DOHH2 (cell line): Measurements from ENCODE around the gene PIK3C2B.
A peak's percentile ranks its signal among the peaks of the same experiment; 100 is the strongest.

Experiments
- H3F3A ChIP-seq: fragments of 200-600 bp; sonication (generic), shearing (Covaris generic); 2 replicates; pipeline ENCODE4 v1.6.0; 2016; ENCODE audit warnings: antibody characterized with exemption, mild to moderate bottlenecking; ENCODE audit not compliant: control insufficient read depth, insufficient read depth
- H3K27ac ChIP-seq: fragments of 200-600 bp; sonication (generic); 2 replicates; pipeline ENCODE4 v1.5.1; 2014; ENCODE audit warnings: low read depth, mild to moderate bottlenecking, low read length, moderate library complexity
- H3K27me3 ChIP-seq: fragments of 200-600 bp; sonication (generic); 2 replicates; pipeline ENCODE4 v1.6.1; 2014; ENCODE audit warnings: mild to moderate bottlenecking, low read length, mixed read lengths; ENCODE audit not compliant: control insufficient read depth
- H3K36me3 ChIP-seq: fragments of 200-600 bp; sonication (generic); 2 replicates; pipeline ENCODE4 v1.6.1; 2014; ENCODE audit warnings: mild to moderate bottlenecking, low read length, moderate library complexity, mixed read lengths; ENCODE audit not compliant: control insufficient read depth
- H3K4me1 ChIP-seq: fragments of 200-600 bp; sonication (generic); 2 replicates; pipeline ENCODE4 v1.6.1; 2014; ENCODE audit warnings: mild to moderate bottlenecking, low read length, mixed read lengths; ENCODE audit not compliant: control insufficient read depth
- H3K4me2 ChIP-seq: fragments of 200-600 bp; sonication (generic); 2 replicates; pipeline ENCODE4 v1.6.0; 2014; ENCODE audit warnings: mild to moderate bottlenecking, low read length, moderate library complexity
- H3K4me3 ChIP-seq: fragments of 200-600 bp; sonication (generic); 2 replicates; pipeline ENCODE4 v1.5.1; 2014; ENCODE audit warnings: mild to moderate bottlenecking, low read length, mixed read lengths
- H3K79me2 ChIP-seq: fragments of 200-600 bp; sonication (generic); 2 replicates; pipeline ENCODE4 v1.6.1; 2014; ENCODE audit warnings: mild to moderate bottlenecking, low read length, mixed read lengths; ENCODE audit not compliant: control insufficient read depth
- H3K9me2 ChIP-seq: fragments of 200-600 bp; sonication (generic); replicated peaks from 2 replicates; pipeline ENCODE4 v1.6.1; 2014; ENCODE audit warnings: mild to moderate bottlenecking, low read length, mixed read lengths; ENCODE audit not compliant: control insufficient read depth
- H3K9me3 ChIP-seq: fragments of 200-600 bp; sonication (generic); 2 replicates; pipeline ENCODE4 v1.6.1; 2014; ENCODE audit warnings: antibody characterized with exemption, low read length, mixed read lengths; ENCODE audit not compliant: control insufficient read depth, insufficient read depth
- H4K20me1 ChIP-seq: fragments of 200-600 bp; sonication (generic); 2 replicates; pipeline ENCODE4 v1.6.0; 2014; ENCODE audit warnings: low read depth, mild to moderate bottlenecking, antibody characterized with exemption, low read length, moderate library complexity; ENCODE audit not compliant: control insufficient read depth, insufficient read depth
- EZH2phosphoT487 ChIP-seq: fragments of 200-600 bp; sonication (generic); IDR thresholded peaks from 2 replicates; pipeline ENCODE4 v1.6.1; 2017; ENCODE audit warnings: borderline replicate concordance, mild to moderate bottlenecking, antibody characterized with exemption, low read length, moderate library complexity, mixed read lengths
- TF ChIP-seq, protein P1 (sequence below): fragments of 200-600 bp; sonication (generic); IDR thresholded peaks from one replicate; pipeline ENCODE4 v1.5.1; 2014; ENCODE audit warnings: antibody characterized with exemption, mild to moderate bottlenecking, low read depth, low read length; ENCODE audit not compliant: poor library complexity, severe bottlenecking

PIK3C2B gene

DNA sequence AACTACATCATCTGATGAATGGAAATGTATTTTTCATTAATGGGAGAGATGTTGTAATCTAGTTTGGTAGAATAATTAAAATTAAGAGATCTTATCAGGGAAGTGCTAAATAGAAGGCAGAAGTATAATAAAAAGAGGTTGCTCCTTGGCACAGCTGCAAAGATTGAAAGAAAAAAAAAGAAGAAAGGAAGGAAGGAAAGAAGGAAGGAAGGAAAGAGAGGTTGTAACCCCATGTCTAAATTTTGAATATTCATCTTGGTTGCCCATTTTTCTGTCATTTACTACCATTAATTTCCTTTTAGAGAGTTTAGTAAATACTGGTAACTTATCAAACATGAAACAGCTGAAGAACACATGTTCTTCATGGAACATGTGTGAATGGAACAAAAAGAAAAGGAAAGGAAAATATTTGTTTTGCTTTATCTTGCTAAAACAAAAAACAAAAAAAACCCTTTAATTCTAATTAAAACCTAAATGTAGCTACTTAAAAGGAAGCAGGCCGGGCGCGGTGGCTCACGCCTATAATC, 11.1 kb upstream of the PIK3C2B start:
- H3K79me2 ChIP-seq: no peaks in the 10 kb centered on the region
- no peaks in the 10 kb centered on the region for H3K9me2 ChIP-seq
- peaks cover 58% of the 10 kb centered on the region for H3K4me1 ChIP-seq
- TF ChIP-seq, protein P1, sequence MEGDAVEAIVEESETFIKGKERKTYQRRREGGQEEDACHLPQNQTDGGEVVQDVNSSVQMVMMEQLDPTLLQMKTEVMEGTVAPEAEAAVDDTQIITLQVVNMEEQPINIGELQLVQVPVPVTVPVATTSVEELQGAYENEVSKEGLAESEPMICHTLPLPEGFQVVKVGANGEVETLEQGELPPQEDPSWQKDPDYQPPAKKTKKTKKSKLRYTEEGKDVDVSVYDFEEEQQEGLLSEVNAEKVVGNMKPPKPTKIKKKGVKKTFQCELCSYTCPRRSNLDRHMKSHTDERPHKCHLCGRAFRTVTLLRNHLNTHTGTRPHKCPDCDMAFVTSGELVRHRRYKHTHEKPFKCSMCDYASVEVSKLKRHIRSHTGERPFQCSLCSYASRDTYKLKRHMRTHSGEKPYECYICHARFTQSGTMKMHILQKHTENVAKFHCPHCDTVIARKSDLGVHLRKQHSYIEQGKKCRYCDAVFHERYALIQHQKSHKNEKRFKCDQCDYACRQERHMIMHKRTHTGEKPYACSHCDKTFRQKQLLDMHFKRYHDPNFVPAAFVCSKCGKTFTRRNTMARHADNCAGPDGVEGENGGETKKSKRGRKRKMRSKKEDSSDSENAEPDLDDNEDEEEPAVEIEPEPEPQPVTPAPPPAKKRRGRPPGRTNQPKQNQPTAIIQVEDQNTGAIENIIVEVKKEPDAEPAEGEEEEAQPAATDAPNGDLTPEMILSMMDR: no peak
- no peak for TF ChIP-seq EZH2phosphoT487
- peak overlapping the region; percentile 90 for H3K4me3 ChIP-seq
- no peaks in the 10 kb centered on the region for H4K20me1 ChIP-seq
- H3K9me3 ChIP-seq: no peaks in the 10 kb centered on the region
- H3K36me3 ChIP-seq: peaks cover 3% of the 10 kb centered on the region; the same call in 1 of the 2 replicates
- peak overlapping the region; percentile 98 for H3K4me2 ChIP-seq
- no peaks in the 10 kb centered on the region for H3K27me3 ChIP-seq
- peak overlapping the region; percentile 97 for H3K27ac ChIP-seq
- H3F3A ChIP-seq: peaks cover 11% of the 10 kb centered on the region

DNA sequence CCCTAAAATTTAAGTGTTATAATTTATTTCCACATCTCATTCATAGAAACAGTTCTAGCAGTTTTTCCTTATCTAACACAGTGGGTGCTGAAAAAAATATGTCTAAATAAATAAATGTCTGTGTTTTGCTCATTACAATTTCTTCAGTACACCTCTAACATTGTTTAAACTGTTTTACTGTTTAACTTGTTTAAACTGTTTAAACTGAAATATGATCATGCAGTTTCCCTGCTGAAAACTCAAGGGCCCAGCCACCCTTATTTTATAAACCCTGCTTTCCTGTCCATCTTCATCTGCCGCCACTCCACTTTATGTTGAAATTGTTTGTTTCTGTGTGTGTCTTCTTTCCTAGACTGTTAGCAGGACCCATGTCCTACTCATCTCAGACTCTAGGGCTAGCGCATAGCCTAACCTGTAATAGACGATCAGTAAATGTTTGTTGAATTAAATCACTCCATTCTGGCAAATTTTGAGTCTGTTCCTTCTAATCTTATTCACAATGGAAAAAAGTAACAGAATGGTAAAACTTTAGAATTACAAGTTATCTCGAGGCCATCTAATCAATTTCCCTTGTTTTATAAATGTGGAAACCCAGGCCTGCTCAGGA, 9.4 kb upstream of the PIK3C2B start:
- no peaks in the 10 kb centered on the region for H3K27me3 ChIP-seq
- H3K9me3 ChIP-seq: peaks cover 5% of the 10 kb centered on the region; the same call in 1 of the 2 replicates
- no peaks in the 10 kb centered on the region for H4K20me1 ChIP-seq
- H3K4me1 ChIP-seq: peaks cover 48% of the 10 kb centered on the region
- H3K27ac ChIP-seq: no peak overlapping the region
- peaks cover 8% of the 10 kb centered on the region for H3F3A ChIP-seq
- no peak for TF ChIP-seq EZH2phosphoT487
- TF ChIP-seq, protein P1: no peak
- H3K4me2 ChIP-seq: no peak overlapping the region; the same call in 1 of the 2 replicates
- H3K9me2 ChIP-seq: no peaks in the 10 kb centered on the region
- peaks cover 3% of the 10 kb centered on the region; the same call in 1 of the 2 replicates for H3K36me3 ChIP-seq
- H3K79me2 ChIP-seq: no peaks in the 10 kb centered on the region
- H3K4me3 ChIP-seq: no peak overlapping the region

DNA sequence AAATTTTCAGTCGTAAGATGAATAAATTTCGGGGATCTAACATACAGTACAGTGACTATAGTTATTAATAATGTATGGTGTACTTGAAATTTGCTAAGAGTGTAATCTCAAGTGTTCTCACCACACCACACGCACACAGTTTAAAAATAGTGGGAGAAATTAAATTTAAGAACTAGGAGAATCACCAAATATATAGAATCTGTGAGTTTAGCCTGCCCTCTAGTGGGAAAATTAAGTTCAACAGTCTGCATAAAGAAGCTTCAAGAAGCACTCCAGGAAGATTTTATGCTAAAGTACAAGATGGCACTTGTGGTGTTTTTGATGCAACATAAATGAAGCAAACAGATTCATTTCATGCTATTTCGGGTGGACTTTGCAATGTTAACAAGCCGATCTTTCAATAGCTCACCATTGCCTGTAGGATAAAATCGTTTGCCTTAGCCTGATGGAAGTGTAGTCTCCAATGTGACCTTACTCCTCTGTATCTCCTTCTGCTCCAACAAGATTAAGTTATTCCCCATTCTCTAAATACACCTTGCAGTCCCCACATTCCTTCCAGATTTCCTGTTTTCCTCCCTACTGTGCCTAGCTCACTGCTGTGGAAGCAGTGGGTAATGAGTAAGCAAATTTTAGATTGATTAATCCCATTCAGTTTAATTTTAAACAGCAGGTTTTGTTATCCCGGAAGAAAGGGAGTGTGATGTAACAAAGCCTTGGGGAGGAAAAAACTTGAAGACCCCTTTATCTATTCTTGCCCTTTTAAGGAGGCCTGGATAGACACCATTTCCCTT, 8.7 kb upstream of the PIK3C2B start:
- H3K9me3 ChIP-seq: peaks cover 5% of the 10 kb centered on the region; the same call in 1 of the 2 replicates
- peaks cover 48% of the 10 kb centered on the region for H3K4me1 ChIP-seq
- H3K9me2 ChIP-seq: no peaks in the 10 kb centered on the region
- peaks cover 3% of the 10 kb centered on the region; the same call in 1 of the 2 replicates for H3K36me3 ChIP-seq
- H3K27ac ChIP-seq: no peak overlapping the region
- no peaks in the 10 kb centered on the region for H4K20me1 ChIP-seq
- no peak overlapping the region for H3K4me3 ChIP-seq
- no peaks in the 10 kb centered on the region for H3K79me2 ChIP-seq
- H3F3A ChIP-seq: peaks cover 9% of the 10 kb centered on the region
- H3K4me2 ChIP-seq: peak overlapping the region; percentile 24
- H3K27me3 ChIP-seq: no peaks in the 10 kb centered on the region
- TF ChIP-seq EZH2phosphoT487: no peak
- TF ChIP-seq, protein P1: peak; percentile 80
